Measurements from ENCODE around the gene UFSP2. TPM values are rescaled to one million over a fixed set of nuclear protein-coding genes. Genes with fewer than 3 reads are reported as not detected.

The UFSP2 gene
- total and polyA plus RNA-seq, 4 donors: 13.6 to 48.8 (median 21.9) TPM

GRCh38 chr4:185412412-185412811 lies 13.4 kb downstream of the UFSP2 start:
- Histone ChIP-seq H3K4me3 (no peak overlapping the region), H3K27me3 (ENCODE audit: control insufficient read depth in 3 of 3, insufficient read depth in 3 of 3, low read length in 2 of 3) (no peaks in the 10 kb centered on the region), H3K9me3 (ENCODE audit: control insufficient read depth in 4 of 4, insufficient read depth in 3 of 4, low read length in 3 of 4) (peaks cover 0 to 3% (median 0%) of the 10 kb centered on the region in 4 donors), H3K4me1 (ENCODE audit: control insufficient read depth in 5 of 5, insufficient read depth in 5 of 5, low read length in 5 of 5) (peaks cover 0 to 3% (median 0%) of the 10 kb centered on the region in 5 donors), H3K9ac (ENCODE audit: insufficient read depth in 1 of 2, low read length in 2 of 2) (no peak overlapping the region), H3K36me3 (ENCODE audit: control insufficient read depth in 4 of 4, insufficient read depth in 4 of 4, low read length in 4 of 4) (peaks cover 10 to 41% (median 33%) of the 10 kb centered on the region in 4 donors), H3K27ac (ENCODE audit: low read depth in 1 of 2, low read length in 1 of 2) (peak overlapping the region in 1 of 2 donors; percentile 70)
- peak; percentile 41 for ATAC-seq (ENCODE audit: insufficient read depth, low FRiP score)
- TF ChIP-seq, protein P1, sequence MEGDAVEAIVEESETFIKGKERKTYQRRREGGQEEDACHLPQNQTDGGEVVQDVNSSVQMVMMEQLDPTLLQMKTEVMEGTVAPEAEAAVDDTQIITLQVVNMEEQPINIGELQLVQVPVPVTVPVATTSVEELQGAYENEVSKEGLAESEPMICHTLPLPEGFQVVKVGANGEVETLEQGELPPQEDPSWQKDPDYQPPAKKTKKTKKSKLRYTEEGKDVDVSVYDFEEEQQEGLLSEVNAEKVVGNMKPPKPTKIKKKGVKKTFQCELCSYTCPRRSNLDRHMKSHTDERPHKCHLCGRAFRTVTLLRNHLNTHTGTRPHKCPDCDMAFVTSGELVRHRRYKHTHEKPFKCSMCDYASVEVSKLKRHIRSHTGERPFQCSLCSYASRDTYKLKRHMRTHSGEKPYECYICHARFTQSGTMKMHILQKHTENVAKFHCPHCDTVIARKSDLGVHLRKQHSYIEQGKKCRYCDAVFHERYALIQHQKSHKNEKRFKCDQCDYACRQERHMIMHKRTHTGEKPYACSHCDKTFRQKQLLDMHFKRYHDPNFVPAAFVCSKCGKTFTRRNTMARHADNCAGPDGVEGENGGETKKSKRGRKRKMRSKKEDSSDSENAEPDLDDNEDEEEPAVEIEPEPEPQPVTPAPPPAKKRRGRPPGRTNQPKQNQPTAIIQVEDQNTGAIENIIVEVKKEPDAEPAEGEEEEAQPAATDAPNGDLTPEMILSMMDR (IDR thresholded peaks at IDR 0.05; ENCODE audit: control extremely low read depth, extremely low read depth): no peak
- DNase-seq: no peak
- WGBS, 2 donors: 87 to 90% methylated on average over 5 of the region's 5 CpGs

GRCh38 chr4:185411849-185412248 lies 13.9 kb downstream of the UFSP2 start:
- Histone ChIP-seq H3K9me3 (ENCODE audit: control insufficient read depth in 4 of 4, insufficient read depth in 3 of 4, low read length in 3 of 4) (peaks cover 0 to 3% (median 0%) of the 10 kb centered on the region in 4 donors), H3K27me3 (ENCODE audit: control insufficient read depth in 3 of 3, insufficient read depth in 3 of 3, low read length in 2 of 3) (no peaks in the 10 kb centered on the region), H3K4me3 (no peak overlapping the region), H3K9ac (ENCODE audit: insufficient read depth in 1 of 2, low read length in 2 of 2) (no peak overlapping the region), H3K36me3 (ENCODE audit: control insufficient read depth in 4 of 4, insufficient read depth in 4 of 4, low read length in 4 of 4) (peaks cover 10 to 35% (median 28%) of the 10 kb centered on the region in 4 donors), H3K4me1 (ENCODE audit: control insufficient read depth in 5 of 5, insufficient read depth in 5 of 5, low read length in 5 of 5) (no peaks in the 10 kb centered on the region), H3K27ac (ENCODE audit: low read depth in 1 of 2, low read length in 1 of 2) (no peak overlapping the region)
- ATAC-seq (ENCODE audit: insufficient read depth, low FRiP score): no peak
- TF ChIP-seq, protein P1 (IDR thresholded peaks at IDR 0.05; ENCODE audit: control extremely low read depth, extremely low read depth): no peak
- WGBS, 2 donors: 46 to 73% methylated on average over 5 of the region's 5 CpGs
- no peak for DNase-seq

- WGBS, 2 donors: 98 to 99% methylated on average over 2 of the region's 2 CpGs
- ATAC-seq (ENCODE audit: insufficient read depth, low FRiP score): no peak
- Histone ChIP-seq H3K9ac (ENCODE audit: insufficient read depth in 1 of 2, low read length in 2 of 2) (no peak overlapping the region), H3K4me1 (ENCODE audit: control insufficient read depth in 5 of 5, insufficient read depth in 5 of 5, low read length in 5 of 5) (no peaks in the 10 kb centered on the region), H3K36me3 (ENCODE audit: control insufficient read depth in 4 of 4, insufficient read depth in 4 of 4, low read length in 4 of 4) (peaks cover 14 to 39% (median 29%) of the 10 kb centered on the region in 4 donors), H3K27me3 (ENCODE audit: control insufficient read depth in 3 of 3, insufficient read depth in 3 of 3, low read length in 2 of 3) (no peaks in the 10 kb centered on the region), H3K9me3 (ENCODE audit: control insufficient read depth in 4 of 4, insufficient read depth in 3 of 4, low read length in 3 of 4) (peaks cover 0 to 3% (median 0%) of the 10 kb centered on the region in 4 donors), H3K27ac (ENCODE audit: low read depth in 1 of 2, low read length in 1 of 2) (no peak overlapping the region), H3K4me3 (no peak overlapping the region)
- TF ChIP-seq, protein P1 (IDR thresholded peaks at IDR 0.05; ENCODE audit: control extremely low read depth, extremely low read depth): no peak
- no peak for DNase-seq
Measured at GRCh38 chr4:185408432-185408831, 17.3 kb downstream of the UFSP2 start.

All from lung (tissue), 12 donors.